Neural cell (in vitro differentiated cells): Measurements from ENCODE around the gene SGPP2. TPM values are rescaled to one million over a fixed set of nuclear protein-coding genes. Genes with fewer than 3 reads are reported as not detected.

Experiments
- H2AFZ ChIP-seq: fragments of 200-600, 300-800 bp; sonication (generic), shearing (Covaris generic); 2 replicates; pipeline ENCODE4 v1.6.0; 2014; ENCODE audit warnings: low read depth, mild to moderate bottlenecking, antibody characterized with exemption, low read length, moderate library complexity
- H3F3A ChIP-seq: fragments of 200-600 bp; shearing (Covaris generic); 2 replicates; pipeline ENCODE4 v1.6.1; 2016; ENCODE audit warnings: mild to moderate bottlenecking, moderate library complexity, mixed read lengths, antibody characterized with exemption, low read length; ENCODE audit not compliant: insufficient read depth, poor library complexity, severe bottlenecking
- H3K27ac ChIP-seq: fragments of 200-600, 300-800 bp; sonication (generic), shearing (Covaris generic); 2 replicates; pipeline ENCODE4 v1.5.1; 2014; ENCODE audit warnings: mild to moderate bottlenecking, low read length, moderate library complexity
- H3K27me3 ChIP-seq: fragments of 300-800, 200-600 bp; sonication (generic), shearing (Covaris generic); 2 replicates; pipeline ENCODE4 v1.6.0; 2014; ENCODE audit warnings: mild to moderate bottlenecking, low read depth, low read length, moderate library complexity; ENCODE audit not compliant: insufficient read depth
- H3K36me3 ChIP-seq: fragments of 300-800, 200-600 bp; sonication (generic), shearing (Covaris generic); 2 replicates; pipeline ENCODE4 v1.5.1; 2014; ENCODE audit warnings: mild to moderate bottlenecking, antibody characterized with exemption, low read length, moderate library complexity; ENCODE audit not compliant: insufficient read depth
- H3K4me2 ChIP-seq: fragments of 300-800, 200-600 bp; sonication (generic), shearing (Covaris generic); 2 replicates; pipeline ENCODE4 v1.6.0; 2014; ENCODE audit warnings: mild to moderate bottlenecking, low read length
- H3K4me3 ChIP-seq: fragments of 300-800, 200-600 bp; sonication (generic), shearing (Covaris generic); 2 replicates; pipeline ENCODE4 v1.5.1; 2014; ENCODE audit warnings: mild to moderate bottlenecking, low read length, moderate library complexity
- H3K79me2 ChIP-seq: fragments of 200-600 bp; shearing (Covaris generic); replicated peaks from 2 replicates; pipeline ENCODE4 v1.6.0; 2014; ENCODE audit warnings: mild to moderate bottlenecking, low read length, moderate library complexity; ENCODE audit not compliant: insufficient read depth
- H3K9ac ChIP-seq: fragments of 300-800, 200-600 bp; sonication (generic), shearing (Covaris generic); 2 replicates; pipeline ENCODE4 v1.6.1; 2016; ENCODE audit warnings: mild to moderate bottlenecking, low read length, mixed read lengths
- H3K9me2 ChIP-seq: fragments of 200-600 bp; shearing (Covaris generic); 2 replicates; pipeline ENCODE4 v1.6.1; 2016; ENCODE audit warnings: mild to moderate bottlenecking, low read length, mixed read lengths; ENCODE audit not compliant: insufficient read depth
- H3K9me3 ChIP-seq: fragments of 200-600, 300-800 bp; sonication (generic), shearing (Covaris generic); 2 replicates; pipeline ENCODE4 v1.6.1; 2016; ENCODE audit warnings: mild to moderate bottlenecking, mixed run types, low read length, moderate library complexity, mixed read lengths
- H4K20me1 ChIP-seq: fragments of 200-600 bp; shearing (Covaris generic); 2 replicates; pipeline ENCODE4 v1.6.1; 2016; ENCODE audit warnings: mild to moderate bottlenecking, mixed run types; ENCODE audit not compliant: insufficient read depth
- EP300 ChIP-seq: fragments of 450-650 bp; conservative IDR thresholded peaks from 2 replicates; pipeline ENCODE4 v1.6.1; 2014; ENCODE audit warnings: antibody characterized with exemption, mild to moderate bottlenecking, moderate library complexity; ENCODE audit not compliant: poor library complexity, severe bottlenecking
- EZH2 ChIP-seq: fragments of 200-600, 300-800 bp; shearing (Covaris generic), sonication (generic); IDR thresholded peaks from 2 replicates; pipeline ENCODE4 v1.6.1; 2014; ENCODE audit warnings: antibody characterized with exemption, low read length, borderline replicate concordance, mild to moderate bottlenecking; ENCODE audit not compliant: insufficient read depth, poor library complexity, severe bottlenecking
- MXI1 ChIP-seq: fragments of 450-650 bp; conservative IDR thresholded peaks from 2 replicates; pipeline ENCODE4 v1.6.1; 2014; ENCODE audit warnings: antibody characterized with exemption, mild to moderate bottlenecking; ENCODE audit not compliant: poor library complexity, severe bottlenecking
- POLR2AphosphoS5 ChIP-seq: IDR thresholded peaks from 2 replicates; pipeline ENCODE4 v1.6.1; 2012
- RAD21 ChIP-seq: fragments of 450-650 bp; conservative IDR thresholded peaks from 2 replicates; pipeline ENCODE4 v1.6.1; 2014; ENCODE audit warnings: antibody characterized with exemption, mild to moderate bottlenecking, moderate library complexity
- SMC3 ChIP-seq: fragments of 450-650 bp; conservative IDR thresholded peaks from 2 replicates; pipeline ENCODE4 v1.6.1; 2014; ENCODE audit warnings: antibody characterized with exemption, mild to moderate bottlenecking, moderate library complexity; ENCODE audit not compliant: poor library complexity
- TAF1 ChIP-seq: IDR thresholded peaks from 2 replicates; pipeline ENCODE4 v1.6.1; 2012; ENCODE audit warnings: low read depth
- polyA plus RNA-seq: library from polyadenylated mRNA; depleted of rRNA; stranded (reverse); fragments of >200 nt; gene quantifications from 2 replicates; pipeline ENCODE4 v1.2.3, GENCODE V29; 2014
- TF ChIP-seq, protein P1 (sequence below): IDR thresholded peaks from 2 replicates; pipeline ENCODE4 v1.6.1; 2012; ENCODE audit warnings: borderline replicate concordance
- TF ChIP-seq, protein P2 (sequence below): fragments of 450-650 bp; IDR thresholded peaks from 2 replicates; pipeline ENCODE4 v1.5.1; 2014; ENCODE audit warnings: antibody characterized with exemption, mild to moderate bottlenecking, moderate library complexity; ENCODE audit not compliant: poor library complexity, severe bottlenecking

Gene SGPP2
- polyA plus RNA-seq, 1 donor from 2014 or later = 0.38 TPM

DNA sequence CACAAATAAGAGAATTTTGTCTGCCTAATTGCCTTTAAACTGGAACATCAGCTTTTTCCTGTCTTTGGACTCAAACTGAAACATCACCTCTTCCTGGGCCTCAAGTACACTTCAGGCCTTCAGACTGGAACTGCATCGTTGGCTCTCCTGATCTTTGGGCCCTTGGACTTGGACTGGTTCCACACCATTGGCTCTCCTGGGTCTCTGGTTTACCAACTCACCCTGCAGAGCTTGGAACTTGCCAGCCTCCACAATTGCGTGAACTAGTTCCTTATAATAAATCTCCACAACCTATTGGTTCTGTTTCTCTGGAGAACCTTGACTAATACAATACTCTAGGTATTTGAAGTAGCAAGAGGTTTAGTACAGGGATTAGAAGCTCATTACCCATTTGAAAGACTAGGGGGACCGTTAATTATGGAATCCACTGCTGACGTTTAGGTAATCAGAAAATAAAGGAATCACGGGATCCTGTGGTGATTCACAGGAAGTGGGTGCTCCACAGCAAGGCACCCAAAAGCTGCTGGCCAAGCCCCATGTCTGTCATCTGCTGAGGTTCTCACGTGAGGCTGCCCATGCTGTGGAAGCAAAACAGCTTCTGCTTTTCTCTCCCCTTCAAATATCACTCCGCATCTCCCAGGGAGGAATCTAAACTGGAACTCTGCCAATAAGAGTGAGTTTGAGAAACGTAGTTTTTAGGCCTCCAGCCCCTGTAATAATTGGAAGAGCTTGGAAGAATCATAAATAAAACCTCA, 20.0 kb upstream of the SGPP2 start:
- Histone ChIP-seq H3K9me2 (no peaks in the 10 kb centered on the region), H3K36me3 (no peaks in the 10 kb centered on the region), H3K27ac (no peak overlapping the region), H3F3A (no peaks in the 10 kb centered on the region), H2AFZ (no peak overlapping the region), H3K4me2 (no peak overlapping the region), H3K9ac (no peak overlapping the region), H3K4me3 (no peak overlapping the region), H3K9me3 (no peaks in the 10 kb centered on the region), H3K27me3 (no peaks in the 10 kb centered on the region), H3K79me2 (no peaks in the 10 kb centered on the region), H4K20me1 (no peaks in the 10 kb centered on the region)
- TF ChIP-seq MXI1 (no peak), TAF1 (no peak), EP300 (no peak), SMC3 (no peak), POLR2AphosphoS5 (no peak), EZH2 (no peak), RAD21 (no peak)
- TF ChIP-seq, protein P1, sequence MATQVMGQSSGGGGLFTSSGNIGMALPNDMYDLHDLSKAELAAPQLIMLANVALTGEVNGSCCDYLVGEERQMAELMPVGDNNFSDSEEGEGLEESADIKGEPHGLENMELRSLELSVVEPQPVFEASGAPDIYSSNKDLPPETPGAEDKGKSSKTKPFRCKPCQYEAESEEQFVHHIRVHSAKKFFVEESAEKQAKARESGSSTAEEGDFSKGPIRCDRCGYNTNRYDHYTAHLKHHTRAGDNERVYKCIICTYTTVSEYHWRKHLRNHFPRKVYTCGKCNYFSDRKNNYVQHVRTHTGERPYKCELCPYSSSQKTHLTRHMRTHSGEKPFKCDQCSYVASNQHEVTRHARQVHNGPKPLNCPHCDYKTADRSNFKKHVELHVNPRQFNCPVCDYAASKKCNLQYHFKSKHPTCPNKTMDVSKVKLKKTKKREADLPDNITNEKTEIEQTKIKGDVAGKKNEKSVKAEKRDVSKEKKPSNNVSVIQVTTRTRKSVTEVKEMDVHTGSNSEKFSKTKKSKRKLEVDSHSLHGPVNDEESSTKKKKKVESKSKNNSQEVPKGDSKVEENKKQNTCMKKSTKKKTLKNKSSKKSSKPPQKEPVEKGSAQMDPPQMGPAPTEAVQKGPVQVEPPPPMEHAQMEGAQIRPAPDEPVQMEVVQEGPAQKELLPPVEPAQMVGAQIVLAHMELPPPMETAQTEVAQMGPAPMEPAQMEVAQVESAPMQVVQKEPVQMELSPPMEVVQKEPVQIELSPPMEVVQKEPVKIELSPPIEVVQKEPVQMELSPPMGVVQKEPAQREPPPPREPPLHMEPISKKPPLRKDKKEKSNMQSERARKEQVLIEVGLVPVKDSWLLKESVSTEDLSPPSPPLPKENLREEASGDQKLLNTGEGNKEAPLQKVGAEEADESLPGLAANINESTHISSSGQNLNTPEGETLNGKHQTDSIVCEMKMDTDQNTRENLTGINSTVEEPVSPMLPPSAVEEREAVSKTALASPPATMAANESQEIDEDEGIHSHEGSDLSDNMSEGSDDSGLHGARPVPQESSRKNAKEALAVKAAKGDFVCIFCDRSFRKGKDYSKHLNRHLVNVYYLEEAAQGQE = no peak
- TF ChIP-seq, protein P2, sequence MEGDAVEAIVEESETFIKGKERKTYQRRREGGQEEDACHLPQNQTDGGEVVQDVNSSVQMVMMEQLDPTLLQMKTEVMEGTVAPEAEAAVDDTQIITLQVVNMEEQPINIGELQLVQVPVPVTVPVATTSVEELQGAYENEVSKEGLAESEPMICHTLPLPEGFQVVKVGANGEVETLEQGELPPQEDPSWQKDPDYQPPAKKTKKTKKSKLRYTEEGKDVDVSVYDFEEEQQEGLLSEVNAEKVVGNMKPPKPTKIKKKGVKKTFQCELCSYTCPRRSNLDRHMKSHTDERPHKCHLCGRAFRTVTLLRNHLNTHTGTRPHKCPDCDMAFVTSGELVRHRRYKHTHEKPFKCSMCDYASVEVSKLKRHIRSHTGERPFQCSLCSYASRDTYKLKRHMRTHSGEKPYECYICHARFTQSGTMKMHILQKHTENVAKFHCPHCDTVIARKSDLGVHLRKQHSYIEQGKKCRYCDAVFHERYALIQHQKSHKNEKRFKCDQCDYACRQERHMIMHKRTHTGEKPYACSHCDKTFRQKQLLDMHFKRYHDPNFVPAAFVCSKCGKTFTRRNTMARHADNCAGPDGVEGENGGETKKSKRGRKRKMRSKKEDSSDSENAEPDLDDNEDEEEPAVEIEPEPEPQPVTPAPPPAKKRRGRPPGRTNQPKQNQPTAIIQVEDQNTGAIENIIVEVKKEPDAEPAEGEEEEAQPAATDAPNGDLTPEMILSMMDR = no peak

DNA sequence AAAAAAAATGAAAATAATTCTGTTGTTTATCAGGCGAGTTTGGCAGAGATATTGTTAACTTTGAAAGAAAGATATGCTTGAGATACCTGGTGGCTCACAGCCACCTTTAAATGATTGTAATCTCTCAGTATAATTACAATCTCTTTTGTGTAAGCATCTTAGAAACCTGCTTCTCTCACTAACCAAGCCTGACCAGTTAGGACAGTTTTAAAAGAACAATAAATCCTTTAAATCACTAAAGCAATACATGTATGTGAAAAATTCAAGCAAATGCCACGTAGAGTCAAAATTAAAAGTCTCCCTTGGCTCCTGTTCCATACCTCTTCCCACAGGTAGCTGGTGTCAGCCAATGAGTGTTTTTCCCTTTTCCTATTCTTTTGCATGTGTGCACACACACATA, 15.7 kb upstream of the SGPP2 start:
- Histone ChIP-seq H4K20me1 (no peaks in the 10 kb centered on the region), H3K4me3 (no peak overlapping the region), H3K9me2 (no peaks in the 10 kb centered on the region), H3K36me3 (no peaks in the 10 kb centered on the region), H3K27me3 (no peaks in the 10 kb centered on the region), H3K27ac (no peak overlapping the region), H3K4me2 (no peak overlapping the region), H3K9ac (no peak overlapping the region), H3F3A (no peaks in the 10 kb centered on the region), H3K79me2 (no peaks in the 10 kb centered on the region), H2AFZ (no peak overlapping the region), H3K9me3 (no peaks in the 10 kb centered on the region)
- TF ChIP-seq TAF1 (no peak), EZH2 (no peak), EP300 (no peak)
- TF ChIP-seq, protein P1 = no peak
